Natural killer cell treated with Interleukin-12 subunit alpha and Interleukin-12 subunit beta and Interleukin-15 and Interleukin-18, amount 100 ng/mL, for 72 hours (primary cell): ENCODE results near the gene FOXRED1. TPM values are rescaled to one million over a fixed set of nuclear protein-coding genes. Genes with fewer than 3 reads are reported as not detected.
"Not testable (repeated sequence)": the region's sequence is repeated elsewhere in the genome, so short reads cannot be mapped to it uniquely, and the experiment has no call there.

ENCODE experiments used
- ATAC-seq, 2 donors: fragments of 150-1000 bp; cut with Tn5 transposase in 1 of 2; sonication (Bioruptor Pico), chemical (Tn5 transposase) in 1 of 2; 2 replicates each; pipeline ENCODE4 v1.10.0; 2021
- DNase-seq: peaks from one replicate; pipeline ENCODE4 v3.0.0; 2022; ENCODE audit warnings: low spot score
- H3K27ac Mint-ChIP-seq, 2 donors: 1 replicate in 1 of 2; 2 replicates in 1 of 2; pipeline ENCODE4 v1.8.0; 2022; ENCODE audit warnings: mixed read lengths in 2 of 2, mild to moderate bottlenecking in 1 of 2, moderate library complexity in 1 of 2
- H3K27me3 Mint-ChIP-seq, 2 donors: 1 replicate in 1 of 2; 2 replicates in 1 of 2; pipeline ENCODE4 v1.8.0; 2022; ENCODE audit warnings: mixed read lengths in 2 of 2
- H3K36me3 Mint-ChIP-seq: one replicate; pipeline ENCODE4 v1.8.0; 2022; ENCODE audit warnings: mixed read lengths
- H3K4me1 Mint-ChIP-seq, 2 donors: 1 replicate in 1 of 2; 2 replicates in 1 of 2; pipeline ENCODE4 v1.8.0; 2022; ENCODE audit warnings: low read depth in 2 of 2, mixed read lengths in 2 of 2, mild to moderate bottlenecking in 1 of 2
- H3K4me3 Mint-ChIP-seq: one replicate; pipeline ENCODE4 v1.8.0; 2022; ENCODE audit warnings: mixed read lengths
- H3K9me3 Mint-ChIP-seq: 2 replicates; pipeline ENCODE4 v1.8.0; 2022; ENCODE audit warnings: mixed read lengths
- total RNA-seq, 2 donors: library from RNA; stranded (reverse); gene quantifications; one replicate each; pipeline ENCODE4 v1.2.3, GENCODE V29; 2022

FOXRED1 gene
- total RNA-seq: 10 to 100 TPM; 39.7 to 79.6 TPM

DNA sequence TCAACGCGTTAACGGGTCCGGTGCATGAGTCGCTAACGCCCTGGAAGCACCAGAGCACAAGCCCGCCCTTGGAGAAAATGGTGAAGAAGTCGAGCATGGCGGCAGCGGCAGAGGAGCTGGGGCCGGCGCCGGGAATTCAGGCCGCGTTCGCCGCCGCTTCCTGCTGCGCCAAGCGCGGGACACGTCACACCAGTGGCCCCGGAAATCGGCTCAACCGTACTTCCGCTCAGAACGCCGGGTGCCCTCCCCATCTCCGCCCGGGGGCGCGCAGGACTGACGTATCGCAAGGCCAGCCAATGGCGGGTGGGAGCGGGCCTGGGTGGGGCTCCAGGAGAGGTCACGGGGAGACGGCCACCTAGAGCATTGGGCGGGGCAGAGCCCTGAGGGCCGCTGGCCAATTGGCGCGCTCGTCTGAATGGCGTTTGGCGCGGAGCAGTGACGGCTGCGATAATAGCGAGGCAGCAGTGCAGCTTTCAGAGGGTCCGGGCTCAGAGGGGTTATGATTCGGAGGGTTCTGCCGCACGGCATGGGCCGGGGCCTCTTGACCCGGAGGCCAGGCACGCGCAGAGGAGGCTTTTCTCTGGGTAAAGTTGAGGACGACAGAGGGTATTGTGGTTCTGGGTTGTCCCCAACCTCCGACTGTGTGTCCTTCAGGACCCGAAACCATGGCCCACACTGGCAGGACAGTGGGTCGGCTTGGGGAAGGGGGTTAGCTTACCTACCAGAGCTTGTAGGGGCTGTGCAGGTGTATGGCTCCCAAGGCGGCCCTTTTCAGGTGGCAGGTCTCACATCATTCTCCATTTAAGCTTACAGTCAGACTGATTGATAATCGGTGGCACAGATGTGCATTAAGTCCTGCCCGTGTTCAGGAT, at the start of gene FOXRED1, which contains the start of gene SRPRA:
Gene FOXRED1, plus strand, starts transcription at position 447 of the 872 bp plus-strand sequence. Its CDS starts 53 bp downstream, at position 500.
Gene SRPRA, minus strand, starts transcription at position 188 of the 872 bp plus-strand sequence. Its CDS starts 91 bp downstream, at position 97.
- peaks cover 46 to 55% of the 10 kb centered on the region in 2 donors for H3K4me1 Mint-ChIP-seq
- H3K9me3 Mint-ChIP-seq: no peaks in the 10 kb centered on the region
- H3K4me3 Mint-ChIP-seq: peak within 1 kb of the TSS; percentile 98
- peaks cover 43% of the 10 kb centered on the region for H3K36me3 Mint-ChIP-seq
- DNase-seq: peak; percentile 100
- ATAC-seq: peak; percentile 100
- no peaks in the 10 kb centered on the region for H3K27me3 Mint-ChIP-seq
- peak within 1 kb of the TSS; percentile 98 for H3K27ac Mint-ChIP-seq

DNA sequence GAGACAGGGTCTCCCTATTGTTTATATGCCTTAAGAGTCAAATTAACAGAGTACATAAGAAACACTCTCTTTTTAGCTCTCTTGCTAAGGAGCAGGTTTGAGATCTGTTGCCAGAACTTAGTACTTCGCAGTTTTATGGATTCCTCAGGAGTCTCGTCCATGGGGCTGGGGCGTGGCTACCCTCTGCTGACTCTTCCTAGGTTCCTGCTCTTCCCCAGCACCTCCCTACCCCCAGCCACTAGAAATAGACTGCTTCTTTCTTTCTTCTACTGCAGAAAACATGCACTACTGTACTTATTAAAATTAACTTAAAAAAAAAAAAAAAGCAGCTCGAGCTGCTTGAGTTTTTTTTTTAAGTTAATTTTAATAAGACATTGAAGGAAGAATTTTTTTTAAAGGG, 49.4 kb upstream of the FOXRED1 start:
- Mint-ChIP-seq H3K36me3 (no peaks in the 10 kb centered on the region), H3K27ac (no peak overlapping the region), H3K4me3 (no peak overlapping the region), H3K4me1 (peaks cover 17 to 26% of the 10 kb centered on the region in 2 donors), H3K27me3 (no peaks in the 10 kb centered on the region), H3K9me3 (no peaks in the 10 kb centered on the region)
- DNase-seq: no peak
- no peak for ATAC-seq

DNA sequence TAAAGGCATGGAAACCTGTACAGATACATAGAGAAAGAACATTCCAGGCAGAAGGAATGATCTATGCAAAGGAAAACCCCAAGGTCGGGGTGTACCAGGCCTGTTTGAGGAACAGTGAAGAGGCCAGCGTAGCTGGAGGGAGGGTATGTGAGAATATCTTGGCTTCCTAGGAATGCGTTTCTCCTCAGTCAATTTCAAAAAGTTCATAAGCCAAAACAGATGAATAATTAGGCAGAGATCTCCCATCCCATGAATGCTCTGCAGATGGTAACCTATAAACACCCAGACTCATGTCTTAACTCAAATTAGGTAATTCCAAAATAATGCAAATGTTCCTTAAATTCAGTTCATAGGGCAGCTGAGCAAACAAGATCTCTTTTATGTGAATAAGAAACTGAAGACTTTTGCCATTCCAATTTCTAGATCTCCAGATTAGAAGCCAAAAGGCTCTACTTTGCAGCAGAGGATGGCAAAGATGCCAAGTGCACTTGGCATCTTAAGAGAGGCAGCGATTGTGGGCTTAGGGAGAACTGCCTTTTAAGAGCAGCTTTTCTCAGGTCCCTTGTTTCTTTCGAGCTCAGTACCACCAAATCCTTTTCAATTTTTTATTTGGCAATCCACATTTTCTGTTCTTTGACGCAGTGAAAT, 44.2 kb upstream of the FOXRED1 start:
- peaks cover 4% of the 10 kb centered on the region for H3K36me3 Mint-ChIP-seq
- ATAC-seq (no peak), DNase-seq (no peak)
- H3K27me3 Mint-ChIP-seq: no peaks in the 10 kb centered on the region
- peaks cover 14 to 16% of the 10 kb centered on the region in 2 donors for H3K4me1 Mint-ChIP-seq
- H3K27ac Mint-ChIP-seq: peak overlapping the region in 1 of 2 donors; percentile 75
- H3K9me3 Mint-ChIP-seq: no peaks in the 10 kb centered on the region
- H3K4me3 Mint-ChIP-seq: no peak overlapping the region

DNA sequence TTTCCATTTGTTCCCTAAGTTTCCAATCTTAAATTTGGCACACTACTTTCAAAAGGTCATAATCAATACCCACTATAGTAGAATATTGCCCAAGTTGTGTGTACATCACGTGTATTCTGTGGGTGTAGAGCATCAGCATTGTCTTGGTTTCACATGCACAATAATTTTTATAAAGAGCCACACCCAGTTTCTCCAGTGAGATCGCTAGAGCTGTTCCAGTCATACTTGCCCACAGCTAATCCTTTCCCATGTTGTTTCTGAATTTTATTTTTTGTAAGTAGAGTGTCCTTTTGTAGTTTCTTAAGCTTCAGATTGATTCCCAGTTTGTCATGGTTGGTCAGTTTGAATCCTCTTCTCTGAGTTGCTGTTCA, 43.7 kb upstream of the FOXRED1 start:
- ATAC-seq (no peak), DNase-seq (no peak)
- no peaks in the 10 kb centered on the region for H3K27me3 Mint-ChIP-seq
- no peak overlapping the region for H3K4me3 Mint-ChIP-seq
- no peaks in the 10 kb centered on the region for H3K9me3 Mint-ChIP-seq
- H3K27ac Mint-ChIP-seq: peak overlapping the region in 1 of 2 donors; percentile 75
- H3K36me3 Mint-ChIP-seq: peaks cover 4% of the 10 kb centered on the region
- peaks cover 9 to 13% of the 10 kb centered on the region in 2 donors for H3K4me1 Mint-ChIP-seq

DNA sequence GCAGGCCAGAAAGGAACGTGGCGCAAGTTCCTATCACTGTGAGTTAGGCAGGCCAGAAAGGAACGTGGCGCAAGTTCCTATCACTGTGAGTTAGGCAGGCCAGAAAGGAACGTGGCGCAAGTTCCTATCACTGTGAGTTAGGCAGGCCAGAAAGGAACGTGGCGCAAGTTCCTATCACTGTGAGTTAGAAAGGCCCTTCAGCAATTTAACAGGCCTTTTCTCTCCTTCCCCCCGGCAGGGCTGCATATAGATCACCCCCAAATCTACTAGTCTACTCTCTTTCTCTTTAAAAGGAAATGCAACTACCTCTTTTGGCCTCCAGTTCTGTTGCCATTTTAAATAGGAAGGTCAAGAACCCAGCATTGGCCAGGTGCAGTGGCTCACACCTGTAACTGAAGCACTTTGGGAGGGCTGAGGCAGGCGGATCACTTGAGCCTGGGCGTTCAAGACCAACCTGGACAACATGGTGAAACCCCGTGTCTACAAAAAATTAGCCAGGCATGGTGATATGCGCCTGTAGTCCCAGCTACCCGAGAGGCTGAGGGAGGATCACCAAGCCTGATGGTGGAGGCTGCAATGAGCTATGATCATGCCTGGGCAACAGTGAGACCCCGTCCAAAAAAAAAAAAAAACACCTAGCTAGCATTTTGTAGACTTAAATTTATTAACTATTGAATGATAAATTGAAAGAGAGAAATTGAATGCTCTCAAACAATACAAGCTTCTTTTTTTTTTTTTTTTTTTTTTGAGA, 42.4 kb upstream of the FOXRED1 start:
- Mint-ChIP-seq H3K27ac (no peak overlapping the region), H3K36me3 (peaks cover 4% of the 10 kb centered on the region), H3K9me3 (no peaks in the 10 kb centered on the region), H3K4me3 (no peak overlapping the region), H3K4me1 (peaks cover 7 to 12% of the 10 kb centered on the region in 2 donors), H3K27me3 (no peaks in the 10 kb centered on the region)
- DNase-seq (no peak), ATAC-seq (no peak)

DNA sequence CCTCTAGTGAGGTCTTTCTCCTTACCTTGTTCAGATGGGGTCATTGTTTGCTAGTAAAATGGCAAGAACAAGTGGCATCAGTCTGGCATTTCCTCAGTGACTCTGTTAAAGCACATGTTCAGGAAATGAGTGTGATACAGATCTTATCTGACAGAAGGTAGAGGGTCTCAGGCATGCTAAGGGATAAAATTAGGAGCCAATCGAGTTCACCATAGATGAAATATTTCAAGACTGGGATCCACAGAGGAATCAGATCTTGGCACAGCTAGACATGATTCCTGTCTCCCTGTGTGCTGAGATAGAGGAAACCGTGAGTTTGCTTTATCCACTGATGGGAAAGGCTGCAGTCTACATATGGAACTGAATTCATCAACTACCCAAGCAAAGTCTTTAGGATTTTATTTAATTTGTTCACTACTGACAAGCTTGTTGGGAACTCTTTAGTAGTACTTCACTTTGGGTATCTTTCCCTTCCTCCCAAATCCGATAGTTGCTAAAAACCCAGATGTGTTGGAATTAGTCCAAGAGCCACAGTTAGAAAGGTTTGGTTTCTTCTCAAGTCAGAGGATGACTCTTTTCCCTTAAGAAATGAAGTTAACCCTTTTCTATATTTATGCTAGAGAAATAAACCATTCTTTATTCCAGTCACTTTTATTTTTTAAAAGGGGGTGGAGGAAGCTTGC, 39.0 kb upstream of the FOXRED1 start:
- peaks cover 7 to 9% of the 10 kb centered on the region in 2 donors for H3K4me1 Mint-ChIP-seq

DNA sequence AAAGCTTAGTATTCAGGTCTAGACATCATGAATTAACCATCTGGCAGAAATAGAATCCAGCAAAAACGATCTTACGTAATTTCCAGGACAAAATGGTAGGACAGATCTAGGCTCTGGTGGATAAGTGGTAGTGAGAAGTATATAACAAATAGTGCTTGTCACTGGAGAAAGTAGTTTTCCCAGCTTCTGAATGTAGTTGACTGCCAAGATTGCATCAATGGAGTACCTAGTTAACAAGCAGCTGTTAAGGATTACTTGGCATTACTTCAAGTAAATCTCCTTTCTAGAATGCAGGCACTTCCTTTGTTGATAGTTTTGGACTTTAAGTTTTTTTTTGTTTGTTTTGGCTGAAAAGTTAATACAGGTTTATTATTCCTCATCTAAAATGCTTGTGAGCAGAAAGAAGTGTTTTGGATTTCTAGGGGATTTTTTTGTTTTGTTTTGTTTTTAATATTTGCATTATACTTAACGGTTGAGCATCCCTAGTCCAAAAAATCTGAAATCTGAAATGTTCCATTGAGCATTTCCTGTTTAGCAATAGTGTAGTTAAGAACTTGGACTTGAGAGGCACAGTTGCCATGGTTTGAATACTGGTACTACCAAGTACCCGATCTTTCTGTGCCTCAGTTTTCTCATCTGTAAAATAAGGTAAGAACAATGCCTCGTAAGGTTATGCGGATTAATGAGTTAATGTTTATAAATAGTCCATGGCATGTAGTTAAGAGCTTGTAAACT, 37.1 kb upstream of the FOXRED1 start:
- ATAC-seq (no peak), DNase-seq (no peak)
- Mint-ChIP-seq H3K9me3 (no peaks in the 10 kb centered on the region), H3K27ac (no peak overlapping the region), H3K27me3 (no peaks in the 10 kb centered on the region), H3K4me1 (no peaks in the 10 kb centered on the region), H3K4me3 (no peak overlapping the region), H3K36me3 (peaks cover 9% of the 10 kb centered on the region)

More for the DNA sequence above, 39.0 kb upstream of the FOXRED1 start:
- Mint-ChIP-seq H3K9me3 (no peaks in the 10 kb centered on the region), H3K4me3 (no peak overlapping the region), H3K27ac (no peak overlapping the region), H3K36me3 (peaks cover 4% of the 10 kb centered on the region), H3K27me3 (no peaks in the 10 kb centered on the region)
- DNase-seq (no peak), ATAC-seq (no peak)

DNA sequence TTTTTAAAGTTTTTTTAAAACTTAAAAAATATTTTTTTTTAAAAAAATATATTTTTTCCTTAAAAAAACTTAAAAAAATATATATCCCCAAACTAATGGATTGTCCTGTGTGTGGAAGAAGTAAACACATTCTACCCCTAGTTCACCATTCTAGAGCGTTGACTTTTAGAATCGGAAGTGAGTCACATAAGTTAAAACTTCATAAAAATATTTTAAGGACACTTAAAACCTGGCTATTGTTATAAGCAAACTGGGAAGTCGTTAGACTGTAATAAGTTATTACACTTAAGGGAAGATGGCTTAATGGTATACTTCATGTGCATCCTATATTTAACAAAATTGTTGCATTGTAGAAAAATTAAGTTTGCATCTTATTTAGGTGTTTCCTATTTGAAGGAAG, 36.3 kb upstream of the FOXRED1 start:
- Mint-ChIP-seq H3K27me3 (no peaks in the 10 kb centered on the region), H3K36me3 (peaks cover 9% of the 10 kb centered on the region), H3K9me3 (no peaks in the 10 kb centered on the region), H3K4me3 (no peak overlapping the region), H3K27ac (no peak overlapping the region), H3K4me1 (no peaks in the 10 kb centered on the region)
- DNase-seq (no peak), ATAC-seq (no peak)

DNA sequence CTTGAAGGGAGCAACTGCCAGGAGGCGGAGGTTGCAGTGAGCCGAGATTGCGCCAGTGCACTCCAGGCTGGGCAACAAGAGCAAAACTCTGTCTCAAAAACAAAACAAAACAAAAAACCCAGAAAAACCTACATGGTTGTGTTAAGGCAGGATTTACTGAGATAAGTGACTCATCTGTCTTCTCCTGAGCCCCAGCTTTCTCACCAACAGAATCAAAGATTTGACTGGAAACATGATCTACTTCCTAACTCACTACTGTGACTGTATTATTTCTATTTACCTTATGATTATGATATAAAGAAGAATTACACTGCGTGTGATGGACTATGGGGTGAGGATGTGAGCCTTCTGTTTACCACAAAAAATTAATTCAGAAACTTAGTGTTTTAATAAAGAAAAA, 35.6 kb upstream of the FOXRED1 start:
- no peaks in the 10 kb centered on the region for H3K27me3 Mint-ChIP-seq
- no peak for ATAC-seq
- H3K36me3 Mint-ChIP-seq: peaks cover 9% of the 10 kb centered on the region
- no peak overlapping the region for H3K27ac Mint-ChIP-seq
- no peaks in the 10 kb centered on the region for H3K9me3 Mint-ChIP-seq
- no peak for DNase-seq
- no peak overlapping the region for H3K4me3 Mint-ChIP-seq
- no peaks in the 10 kb centered on the region for H3K4me1 Mint-ChIP-seq

DNA sequence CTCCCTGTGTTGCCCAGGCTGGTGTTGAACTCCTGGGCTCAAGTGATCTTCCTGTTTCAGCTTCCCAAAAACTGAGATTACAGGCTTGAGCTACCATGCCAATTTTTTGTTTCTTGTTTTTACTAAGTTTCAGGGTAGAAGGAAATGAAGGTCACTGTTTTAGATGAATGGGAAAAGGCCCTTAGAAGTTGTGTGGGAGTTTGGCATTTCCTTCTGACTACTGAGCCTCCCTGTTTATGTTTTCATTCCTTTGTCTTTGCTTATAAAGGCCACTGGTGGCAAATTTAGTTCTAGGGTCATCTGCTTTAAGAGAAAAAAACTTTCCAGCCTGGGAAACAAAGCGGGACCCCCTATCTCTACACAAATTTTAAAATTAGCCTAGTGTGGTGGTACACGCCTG, 22.3 kb upstream of the FOXRED1 start:
- Mint-ChIP-seq H3K9me3 (no peaks in the 10 kb centered on the region), H3K36me3 (peaks cover 8% of the 10 kb centered on the region), H3K4me1 (no peaks in the 10 kb centered on the region), H3K27me3 (no peaks in the 10 kb centered on the region), H3K27ac (no peak overlapping the region), H3K4me3 (no peak overlapping the region)
- DNase-seq (no peak), ATAC-seq (no peak)

DNA sequence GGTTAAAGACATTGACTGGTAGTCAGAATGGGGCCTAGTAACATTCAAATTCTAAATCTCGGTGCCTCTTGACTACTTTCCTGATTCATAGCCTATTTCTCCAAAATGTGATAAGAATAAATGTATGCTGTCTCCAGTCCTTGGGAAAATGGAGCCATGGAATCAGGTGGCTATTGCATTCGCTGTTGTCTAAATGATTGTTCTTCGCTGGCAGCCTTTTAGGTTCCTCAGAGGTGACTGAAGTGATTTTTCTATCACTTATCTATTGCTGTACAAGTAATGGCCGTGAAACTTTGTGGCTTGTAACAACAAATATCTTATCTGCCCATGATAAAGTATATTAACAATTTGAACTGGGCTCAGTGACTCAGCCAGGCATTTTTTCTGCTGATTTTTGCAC, 15.7 kb upstream of the FOXRED1 start:
- peaks cover 10% of the 10 kb centered on the region for H3K36me3 Mint-ChIP-seq
- no peaks in the 10 kb centered on the region for H3K4me1 Mint-ChIP-seq
- H3K4me3 Mint-ChIP-seq: no peak overlapping the region
- H3K27me3 Mint-ChIP-seq: no peaks in the 10 kb centered on the region
- no peak overlapping the region for H3K27ac Mint-ChIP-seq
- DNase-seq (no peak), ATAC-seq (no peak)
- no peaks in the 10 kb centered on the region for H3K9me3 Mint-ChIP-seq

DNA sequence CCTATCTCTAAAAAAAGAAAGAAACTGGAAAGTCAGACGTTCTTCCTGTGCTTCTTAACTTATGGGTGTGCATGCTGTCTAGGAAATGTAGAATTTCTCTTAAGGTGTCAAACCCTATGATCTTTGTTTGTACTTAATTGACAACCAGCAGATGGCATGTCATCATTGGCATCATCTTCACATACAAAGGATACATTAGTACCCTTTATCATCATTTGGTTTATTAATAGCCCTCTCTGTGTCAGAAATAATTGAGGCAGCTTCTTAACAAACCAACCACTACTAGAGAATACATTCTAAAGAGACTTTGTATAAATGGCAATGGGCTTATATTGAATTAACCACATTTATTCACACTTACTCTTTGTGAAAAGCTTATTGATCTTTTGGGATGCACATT, 14.1 kb upstream of the FOXRED1 start:
- no peaks in the 10 kb centered on the region for H3K9me3 Mint-ChIP-seq
- ATAC-seq (no peak), DNase-seq (no peak)
- H3K27ac Mint-ChIP-seq: no peak overlapping the region
- H3K36me3 Mint-ChIP-seq: peaks cover 10% of the 10 kb centered on the region
- H3K4me3 Mint-ChIP-seq: no peak overlapping the region
- H3K27me3 Mint-ChIP-seq: no peaks in the 10 kb centered on the region
- H3K4me1 Mint-ChIP-seq: no peaks in the 10 kb centered on the region

DNA sequence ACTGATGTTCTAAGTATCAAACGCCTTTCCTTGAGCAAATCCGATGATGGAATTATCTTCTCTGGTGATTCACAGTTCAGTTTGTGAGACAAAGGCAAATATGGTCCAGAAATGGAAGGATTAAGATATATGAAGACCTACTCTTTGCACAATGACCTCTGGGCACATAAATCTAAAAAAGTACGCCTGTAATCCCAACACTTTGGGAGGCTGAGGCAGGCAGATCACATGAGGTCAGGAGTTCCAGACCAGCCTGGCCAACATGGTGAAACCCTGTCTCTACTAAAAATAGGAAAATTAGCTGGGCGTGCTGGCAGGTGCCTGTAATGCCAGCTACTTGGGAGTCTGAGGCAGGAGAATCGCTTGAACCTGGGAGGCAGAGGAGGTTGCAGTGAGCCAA, 13.4 kb upstream of the FOXRED1 start:
- DNase-seq, H3K4me3 Mint-ChIP-seq, H3K4me1 Mint-ChIP-seq, ATAC-seq, H3K9me3 Mint-ChIP-seq, H3K27ac Mint-ChIP-seq, H3K27me3 Mint-ChIP-seq: not testable (repeated sequence)
- H3K36me3 Mint-ChIP-seq: peaks cover 11% of the 10 kb centered on the region
